GM19193 (cell line): ENCODE results near the gene MRPS34.

ENCODE experiments used
- POLR2A ChIP-seq: IDR thresholded peaks from 4 replicates; pipeline ENCODE4 v1.6.1; 2011; ENCODE audit not compliant: insufficient read depth, insufficient read length; ENCODE audit errors: extremely low read depth

The MRPS34 gene

DNA sequence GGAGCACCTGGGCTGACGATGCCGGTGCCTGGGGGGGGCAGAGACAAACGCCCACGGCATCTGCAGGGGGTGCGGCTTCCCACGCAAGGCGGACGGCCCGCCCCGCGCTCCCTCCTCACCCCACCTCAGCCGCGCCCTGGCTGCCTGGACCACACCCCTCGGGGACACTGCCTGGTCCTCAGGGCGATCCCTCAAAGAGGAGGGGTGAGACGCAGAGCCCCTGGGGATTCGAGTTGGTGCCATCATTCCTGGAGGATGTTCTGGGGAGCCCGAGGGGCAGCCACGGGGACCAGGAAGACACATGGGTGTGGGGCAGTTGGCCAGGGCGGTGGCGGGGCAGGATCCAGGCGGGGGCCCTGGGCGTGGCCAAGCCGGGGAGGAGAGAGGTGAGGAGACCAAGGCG, 16.7 kb upstream of the MRPS34 start:
- TF ChIP-seq POLR2A, result no peak

DNA sequence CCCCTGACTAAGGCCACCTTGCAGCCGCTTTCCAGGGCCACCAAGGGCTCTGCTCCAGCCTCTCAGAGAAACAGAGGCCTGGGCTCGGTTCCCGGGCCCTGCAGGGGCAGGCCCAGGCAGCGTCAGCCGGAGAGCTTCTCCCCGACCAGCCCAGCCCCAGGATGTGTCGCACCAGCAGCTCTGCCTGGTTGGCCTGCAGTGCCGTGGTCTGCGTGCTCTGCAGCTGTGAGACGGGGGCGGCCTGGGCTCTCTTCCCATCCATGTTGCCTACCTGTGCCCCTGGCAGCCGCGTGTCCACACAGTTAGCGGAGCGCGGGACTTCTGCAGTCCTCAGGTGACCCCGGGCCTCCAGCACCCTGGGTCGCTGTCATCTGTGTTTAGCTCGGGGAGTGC, 15.8 kb upstream of the MRPS34 start:
- no peak for TF ChIP-seq POLR2A

DNA sequence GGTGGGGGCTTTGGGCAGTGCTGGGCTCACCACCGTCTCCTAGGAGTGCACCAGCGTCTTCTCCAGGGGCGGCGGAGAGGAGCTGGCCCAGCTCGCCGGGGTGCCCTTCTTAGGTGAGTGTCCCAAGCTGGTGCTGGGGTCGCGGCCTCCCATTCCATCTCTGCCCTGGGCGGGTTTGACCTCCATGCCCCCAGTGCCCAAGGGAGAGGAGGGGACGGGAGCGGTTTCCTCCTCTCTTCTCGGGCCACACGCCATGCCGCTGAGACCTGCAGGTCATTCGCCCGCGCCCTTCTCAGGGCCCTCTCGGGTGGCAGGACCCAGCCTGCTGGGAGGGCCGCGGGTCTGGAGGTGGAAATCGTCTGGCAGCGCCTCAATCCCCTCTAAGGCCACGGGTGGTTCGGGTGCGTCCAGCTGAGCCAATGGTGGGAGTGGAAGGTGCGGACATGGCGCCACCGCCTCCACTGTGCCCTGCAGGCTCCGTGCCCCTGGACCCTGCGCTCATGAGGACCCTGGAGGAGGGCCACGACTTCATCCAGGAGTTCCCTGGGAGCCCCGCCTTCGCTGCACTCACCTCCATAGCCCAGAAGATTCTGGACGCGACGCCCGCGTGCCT, 15.3 kb upstream of the MRPS34 start:
- TF ChIP-seq POLR2A, result no peak

DNA sequence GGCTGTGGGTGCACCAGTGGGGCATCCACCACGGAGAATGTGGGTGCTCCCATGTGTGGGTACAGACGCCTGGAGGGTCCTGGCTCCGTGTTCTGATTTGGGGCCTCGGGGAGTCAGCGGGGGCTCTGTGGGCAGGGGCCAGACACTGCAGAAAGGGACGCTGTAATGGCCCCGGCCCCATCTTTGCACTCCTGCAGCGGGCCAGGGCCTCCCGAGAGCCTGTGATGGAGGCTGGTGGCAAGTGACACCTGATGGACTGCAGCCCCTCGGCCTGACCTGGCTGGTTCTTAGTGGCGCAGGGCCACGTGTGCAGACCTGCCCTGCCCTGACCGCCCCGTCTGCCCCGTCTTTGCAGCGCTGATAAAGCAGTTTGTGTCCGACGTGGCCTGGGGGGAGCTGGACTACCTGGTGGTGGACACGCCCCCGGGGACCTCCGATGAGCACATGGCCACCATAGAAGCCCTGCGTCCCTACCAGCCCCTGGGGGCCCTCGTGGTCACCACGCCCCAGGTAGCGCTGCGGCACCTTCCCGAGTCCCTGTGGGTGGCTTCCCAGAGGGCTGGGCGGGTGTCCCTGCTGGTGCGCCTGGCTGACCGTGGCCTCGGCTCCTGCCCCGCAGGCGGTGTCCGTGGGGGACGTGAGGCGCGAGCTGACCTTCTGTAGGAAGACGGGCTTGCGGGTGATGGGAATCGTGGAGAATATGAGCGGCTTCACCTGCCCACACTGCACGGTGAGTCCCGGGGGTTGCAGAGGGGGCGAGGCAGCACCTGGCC, 14.6 kb upstream of the MRPS34 start:
- no peak for TF ChIP-seq POLR2A

DNA sequence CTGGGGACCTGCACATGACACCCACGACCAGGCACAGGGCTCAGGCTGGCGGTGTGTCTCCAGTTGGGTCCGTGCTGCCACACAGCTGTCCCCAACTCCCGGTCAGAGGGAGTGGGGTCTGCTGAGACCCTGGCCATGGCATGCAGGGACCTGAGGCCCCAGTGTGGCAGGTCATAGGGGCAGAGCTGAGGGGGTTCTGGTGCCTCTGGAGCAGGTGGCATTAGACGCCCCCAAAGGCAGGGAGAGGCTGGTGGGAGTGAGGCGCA, 14.1 kb upstream of the MRPS34 start:
- TF ChIP-seq POLR2A, result no peak

DNA sequence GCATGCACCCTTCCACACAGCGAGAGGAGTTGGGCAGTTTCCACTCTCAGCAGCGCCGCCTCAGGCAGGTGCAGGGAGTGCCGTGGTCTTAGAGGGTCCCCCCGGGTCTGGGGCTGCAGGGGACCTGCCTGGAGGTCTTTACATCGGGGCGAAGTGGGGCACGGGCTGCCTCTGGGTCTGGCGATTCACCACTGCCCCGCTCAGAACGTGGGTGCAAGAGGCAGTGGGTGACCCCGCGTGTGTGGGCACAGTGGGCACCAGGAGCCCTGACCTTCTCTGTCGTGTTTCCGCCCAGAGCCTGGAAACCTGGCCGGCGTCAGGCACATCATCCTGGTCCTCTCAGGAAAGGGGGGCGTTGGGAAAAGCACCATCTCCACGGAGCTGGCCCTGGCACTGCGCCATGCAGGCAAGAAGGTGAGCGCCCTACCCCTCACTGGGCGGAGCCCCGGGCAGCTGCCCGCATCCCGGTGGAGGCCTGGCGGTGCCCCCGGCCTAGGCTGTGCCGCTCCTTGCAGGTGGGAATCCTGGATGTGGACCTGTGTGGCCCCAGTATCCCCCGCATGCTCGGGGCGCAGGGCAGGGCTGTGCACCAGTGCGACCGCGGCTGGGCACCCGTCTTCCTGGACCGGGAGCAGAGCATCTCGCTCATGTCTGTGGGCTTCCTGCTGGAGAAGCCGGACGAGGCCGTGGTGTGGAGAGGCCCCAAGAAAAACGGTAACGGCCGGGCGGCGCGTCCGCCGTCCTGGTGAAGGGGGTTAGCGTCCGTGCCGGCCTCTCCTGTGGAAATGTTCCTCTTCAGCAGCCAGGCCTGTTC, 13.5 kb upstream of the MRPS34 start:
- TF ChIP-seq POLR2A, result no peak

DNA sequence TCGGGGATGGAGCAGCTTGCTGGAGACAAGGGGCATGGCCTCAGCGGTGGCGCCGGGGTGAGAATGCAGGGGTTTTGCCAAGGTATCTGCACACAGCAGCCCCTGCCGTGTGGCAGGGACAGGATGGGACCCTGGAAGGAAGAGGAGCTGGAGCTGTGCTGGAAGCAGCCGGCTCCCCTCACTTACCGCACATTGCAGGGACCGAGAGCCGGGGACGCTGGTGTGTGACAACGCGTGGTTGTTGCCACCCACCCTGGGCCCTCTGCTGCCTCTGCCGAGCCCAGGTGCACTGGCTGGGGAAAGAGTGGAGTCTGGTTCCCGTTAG, 12.9 kb upstream of the MRPS34 start:
- TF ChIP-seq POLR2A, result no peak

DNA sequence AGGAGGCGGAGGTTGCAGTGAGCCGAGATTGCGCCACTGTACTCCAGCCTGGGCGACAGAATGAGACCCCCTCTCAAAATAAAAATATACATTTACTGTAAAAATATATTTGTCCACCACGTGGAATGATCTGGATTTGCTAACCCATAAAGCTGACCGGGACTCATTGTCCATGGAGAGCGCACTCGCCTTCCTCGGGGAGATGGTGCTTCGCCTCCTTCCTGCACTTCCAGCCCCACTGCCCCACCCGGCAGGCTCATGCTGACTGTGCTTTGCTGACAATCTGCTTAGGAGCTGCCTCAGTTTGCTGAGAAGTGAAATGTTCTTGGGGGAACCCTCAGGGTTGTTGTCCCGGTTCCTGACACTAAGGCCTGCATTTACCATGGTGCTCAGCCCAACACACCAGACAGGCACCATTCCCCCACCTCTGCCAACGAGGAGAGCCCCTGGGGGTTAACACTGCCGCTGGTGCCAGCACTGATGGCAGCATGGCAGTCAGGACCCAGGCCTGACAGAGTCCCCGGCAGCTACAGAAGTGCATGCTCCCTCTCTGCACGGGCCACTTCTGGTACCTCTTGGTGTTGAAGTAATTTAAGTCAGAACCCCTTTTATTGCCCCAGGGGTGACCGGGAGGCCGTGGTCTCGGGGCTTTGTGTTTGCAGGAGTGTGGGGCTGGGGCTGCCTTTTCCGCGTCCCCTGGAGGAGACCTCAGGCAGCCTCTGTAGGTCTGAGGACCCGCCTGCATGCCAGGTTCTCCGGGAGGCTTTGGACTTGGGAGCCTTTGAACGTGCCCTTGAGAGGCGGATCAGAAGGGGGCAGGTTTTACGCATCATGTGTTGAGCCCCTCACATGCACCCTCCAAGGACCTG, 12.3 kb upstream of the MRPS34 start:
- no peak for TF ChIP-seq POLR2A

DNA sequence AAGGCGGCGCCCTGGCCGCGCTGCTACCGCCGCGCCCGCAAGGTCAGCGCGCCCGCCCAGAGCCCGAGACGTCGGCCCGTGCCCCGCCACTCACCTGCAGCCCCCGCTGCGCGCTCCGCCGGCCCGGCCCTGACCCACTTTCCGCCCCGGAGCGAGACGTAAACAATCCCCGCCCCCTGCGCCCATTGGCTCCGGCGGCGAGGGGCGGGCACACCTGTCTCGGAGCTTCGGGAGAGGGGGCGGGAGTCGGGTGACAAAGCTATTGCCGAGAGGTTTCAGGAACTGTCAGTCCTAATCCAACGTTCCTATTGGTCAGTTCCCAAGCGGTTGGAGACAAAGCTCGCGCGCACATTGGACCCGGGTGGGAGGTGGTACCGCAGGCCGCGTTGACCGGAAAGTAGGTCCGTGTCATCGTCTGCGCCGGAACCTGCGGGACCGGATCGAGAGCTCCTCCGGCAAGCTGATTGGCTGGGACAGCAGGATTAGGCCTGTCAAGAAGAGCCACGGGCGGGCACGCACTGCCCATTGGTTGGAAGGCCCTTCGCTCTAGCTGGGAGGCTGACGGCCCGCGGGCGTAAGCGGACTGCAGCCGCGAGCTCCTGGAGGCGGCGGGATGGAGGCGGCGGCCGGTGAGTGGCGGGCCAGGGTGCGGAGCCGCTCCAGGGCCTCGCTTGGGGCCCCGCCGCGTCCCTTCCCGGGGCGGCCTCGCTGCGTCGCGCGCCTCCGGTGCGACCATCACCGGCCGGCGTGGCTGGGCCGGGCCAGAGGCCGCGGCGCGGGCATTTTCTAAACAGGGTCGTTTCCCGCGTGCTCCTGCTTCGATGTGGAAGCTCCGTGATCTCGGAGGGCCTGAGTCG, 9.7 kb upstream of the MRPS34 start, which contains the start of the genes NUBP2 and SPSB3:
Gene NUBP2 (plus strand): TSS at position 553 of the 857 bp plus-strand sequence. CDS start 61 bp downstream, at position 614.
Gene SPSB3 (minus strand): TSS at position 164 of the 857 bp plus-strand sequence. CDS start 1,088 bp downstream, outside the sequence.
- TF ChIP-seq POLR2A, result peak; percentile 66

DNA sequence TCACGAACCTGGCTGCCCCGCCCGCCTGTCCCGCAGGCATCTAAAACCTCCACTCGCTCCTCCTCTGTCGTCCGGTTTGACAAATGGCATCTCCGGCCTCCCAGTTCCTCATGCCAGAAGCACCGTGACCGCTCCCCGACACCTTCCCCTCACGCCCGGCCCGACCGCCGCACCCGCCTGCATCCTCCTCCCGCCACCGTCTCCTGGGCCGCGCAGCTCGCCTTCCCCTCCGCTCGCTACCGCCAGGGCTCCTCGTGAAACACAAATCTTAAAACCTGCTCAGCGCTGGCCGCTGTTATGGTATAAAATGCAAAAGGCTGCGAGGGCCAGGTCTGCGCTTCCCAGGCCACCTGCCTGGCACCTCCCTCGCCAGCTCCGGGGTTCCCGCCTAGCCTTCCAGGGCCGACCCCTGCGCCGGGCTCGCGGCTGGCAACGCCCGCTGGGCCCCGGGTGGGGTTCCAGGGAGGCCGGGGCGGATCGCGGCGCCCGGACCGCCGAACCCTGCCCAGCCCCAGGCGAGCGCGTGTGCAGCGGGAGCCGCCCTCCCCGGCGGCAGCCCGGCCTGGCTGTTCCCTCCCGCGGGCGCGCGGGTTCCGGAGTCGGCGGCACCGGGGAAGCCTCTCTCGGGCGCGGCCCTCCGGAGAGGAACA, 8.9 kb upstream of the MRPS34 start:
- no peak for TF ChIP-seq POLR2A

DNA sequence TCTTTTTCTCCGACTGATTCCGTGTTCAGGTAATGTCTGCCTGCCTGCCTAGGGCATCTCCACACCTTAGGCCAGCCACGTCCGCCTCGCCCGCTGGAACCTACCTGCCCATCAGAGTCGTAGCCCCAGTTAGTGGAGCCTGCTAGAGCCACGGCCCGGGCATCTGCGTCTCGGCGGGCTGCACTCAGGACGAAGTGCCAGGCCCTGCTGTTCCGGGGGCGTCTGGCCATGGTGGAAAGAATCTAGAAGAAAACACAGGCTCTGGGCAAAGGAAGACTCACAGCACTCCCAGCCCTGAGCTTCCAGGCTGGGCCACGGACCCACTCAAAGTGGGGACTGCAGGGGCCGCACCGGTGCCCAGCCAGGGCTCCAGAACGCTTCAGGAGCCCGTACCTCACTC, 8.3 kb upstream of the MRPS34 start:
- TF ChIP-seq POLR2A, result no peak

DNA sequence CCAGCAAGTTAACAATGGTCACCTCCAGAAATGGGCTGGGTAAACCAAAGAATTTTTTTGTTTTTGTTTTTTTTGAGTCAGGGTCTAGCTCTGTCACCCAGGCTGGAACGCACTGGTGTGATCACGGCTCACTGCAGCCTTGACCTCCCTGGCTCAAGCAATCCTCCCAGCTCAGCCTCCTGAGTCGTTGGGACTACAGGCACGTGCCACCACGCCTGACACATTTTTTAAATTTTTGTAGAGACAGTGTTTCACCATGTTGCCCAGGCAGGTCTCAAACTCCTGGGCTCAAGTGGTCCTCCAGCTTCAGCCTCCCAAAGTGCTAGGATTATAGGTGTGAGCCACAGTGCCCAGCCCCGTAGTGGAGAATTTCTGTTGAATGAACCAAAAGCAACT, 7.7 kb upstream of the MRPS34 start:
- TF ChIP-seq POLR2A, result no peak
